Hepatocyte (in vitro differentiated cells): ENCODE data around the gene COMMD2.

ENCODE experiments used
- EZH2 ChIP-seq: fragments of 200-600 bp; sonication (generic); IDR thresholded peaks from 2 replicates; pipeline ENCODE4 v1.6.1; 2016; ENCODE audit warnings: antibody characterized with exemption, mild to moderate bottlenecking, borderline replicate concordance
- TF ChIP-seq, protein P1 (sequence below): fragments of 200-600 bp; sonication (generic); IDR thresholded peaks from 2 replicates; pipeline ENCODE4 v1.5.1; 2016; ENCODE audit warnings: antibody characterized with exemption, mild to moderate bottlenecking; ENCODE audit not compliant: poor library complexity

DNA sequence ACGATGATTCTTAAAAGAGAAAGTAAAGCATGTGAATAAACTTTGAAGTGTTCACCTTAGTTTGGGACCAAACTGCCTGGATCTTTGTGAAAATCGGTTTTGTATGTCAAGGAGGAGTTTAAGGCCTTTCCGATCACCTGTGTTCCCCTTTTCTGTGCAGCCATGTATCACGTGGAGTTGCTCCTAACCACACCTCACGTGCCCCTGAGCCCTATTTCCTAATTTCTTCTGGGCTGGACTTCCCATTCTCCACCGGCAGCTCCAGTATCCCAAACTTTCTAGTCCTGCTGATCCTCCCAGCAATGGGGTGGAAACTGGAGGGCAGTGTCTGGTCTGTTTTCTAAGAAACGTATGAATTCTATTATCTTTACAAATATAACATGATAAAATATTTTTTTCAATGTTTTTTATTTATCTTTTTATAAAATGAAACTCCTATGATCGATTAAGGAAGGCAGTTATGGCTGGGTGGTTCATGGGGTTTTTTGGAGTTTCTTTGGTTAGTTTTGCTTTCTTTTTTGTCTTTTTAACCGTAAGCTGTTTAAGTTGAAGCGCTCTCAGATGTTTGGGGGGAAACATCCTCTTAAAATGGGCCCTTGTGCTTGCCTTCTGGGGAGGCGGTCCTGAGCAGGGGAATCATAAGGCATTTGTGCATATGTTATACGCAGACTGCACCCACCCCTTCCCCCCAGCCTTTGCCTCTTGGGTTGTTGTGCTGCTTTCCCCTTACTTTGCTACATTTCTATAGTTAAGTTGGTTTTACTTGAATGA, 50.9 kb downstream of the COMMD2 start:
- TF ChIP-seq EZH2: no peak
- TF ChIP-seq, protein P1, sequence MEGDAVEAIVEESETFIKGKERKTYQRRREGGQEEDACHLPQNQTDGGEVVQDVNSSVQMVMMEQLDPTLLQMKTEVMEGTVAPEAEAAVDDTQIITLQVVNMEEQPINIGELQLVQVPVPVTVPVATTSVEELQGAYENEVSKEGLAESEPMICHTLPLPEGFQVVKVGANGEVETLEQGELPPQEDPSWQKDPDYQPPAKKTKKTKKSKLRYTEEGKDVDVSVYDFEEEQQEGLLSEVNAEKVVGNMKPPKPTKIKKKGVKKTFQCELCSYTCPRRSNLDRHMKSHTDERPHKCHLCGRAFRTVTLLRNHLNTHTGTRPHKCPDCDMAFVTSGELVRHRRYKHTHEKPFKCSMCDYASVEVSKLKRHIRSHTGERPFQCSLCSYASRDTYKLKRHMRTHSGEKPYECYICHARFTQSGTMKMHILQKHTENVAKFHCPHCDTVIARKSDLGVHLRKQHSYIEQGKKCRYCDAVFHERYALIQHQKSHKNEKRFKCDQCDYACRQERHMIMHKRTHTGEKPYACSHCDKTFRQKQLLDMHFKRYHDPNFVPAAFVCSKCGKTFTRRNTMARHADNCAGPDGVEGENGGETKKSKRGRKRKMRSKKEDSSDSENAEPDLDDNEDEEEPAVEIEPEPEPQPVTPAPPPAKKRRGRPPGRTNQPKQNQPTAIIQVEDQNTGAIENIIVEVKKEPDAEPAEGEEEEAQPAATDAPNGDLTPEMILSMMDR: no peak
